Smooth muscle cell (in vitro differentiated cells): Measurements from ENCODE around the gene NVL. TPM values are rescaled to one million over a fixed set of nuclear protein-coding genes. Genes with fewer than 3 reads are reported as not detected.

ENCODE experiments used
- DNase-seq: peaks from one replicate; lab custom pipeline; 2025; ENCODE audit not compliant: unreplicated experiment; lab: John Stamatoyannopoulos, UW
- H2AFZ ChIP-seq: fragments of 200-600 bp; sonication (generic); 2 replicates; pipeline ENCODE4 v1.6.0; 2016; ENCODE audit warnings: antibody characterized with exemption, low read depth, mild to moderate bottlenecking
- H3F3A ChIP-seq: fragments of 200-600 bp; sonication (generic); 2 replicates; pipeline ENCODE4 v1.6.0; 2017; ENCODE audit warnings: antibody characterized with exemption, low read depth
- H3K27ac ChIP-seq: fragments of 200-600 bp; sonication (generic); 2 replicates; pipeline ENCODE4 v1.5.1; 2016; ENCODE audit warnings: low read depth, mild to moderate bottlenecking
- H3K27me3 ChIP-seq: fragments of 200-600 bp; sonication (generic); 2 replicates; pipeline ENCODE4 v1.6.1; 2016; ENCODE audit warnings: low read depth, mild to moderate bottlenecking
- H3K36me3 ChIP-seq: fragments of 200-600 bp; sonication (generic); 2 replicates; pipeline ENCODE4 v1.5.1; 2016; ENCODE audit warnings: low read depth
- H3K4me1 ChIP-seq: fragments of 200-600 bp; sonication (generic); 2 replicates; pipeline ENCODE4 v1.5.1; 2016; ENCODE audit warnings: low read depth
- H3K4me2 ChIP-seq: fragments of 200-600 bp; sonication (generic); 2 replicates; pipeline ENCODE4 v1.6.0; 2016; ENCODE audit warnings: mild to moderate bottlenecking
- H3K4me3 ChIP-seq: fragments of 200-600 bp; sonication (generic); 2 replicates; pipeline ENCODE4 v1.5.1; 2016; ENCODE audit warnings: mild to moderate bottlenecking
- H3K79me2 ChIP-seq: fragments of 200-600 bp; sonication (generic); 2 replicates; pipeline ENCODE4 v1.6.0; 2016; ENCODE audit warnings: low read depth, mild to moderate bottlenecking
- H3K9ac ChIP-seq: fragments of 200-600 bp; sonication (generic); 2 replicates; pipeline ENCODE4 v1.6.0; 2016; ENCODE audit warnings: low read depth
- H3K9me3 ChIP-seq: fragments of 200-600 bp; sonication (generic); replicated peaks from 2 replicates; pipeline ENCODE4 v1.5.1; 2016; ENCODE audit warnings: low read depth
- H4K20me1 ChIP-seq: fragments of 200-600 bp; sonication (generic); 2 replicates; pipeline ENCODE4 v1.6.0; 2016; ENCODE audit warnings: low read depth
- WGBS: methylation state at CpG from one replicate; pipeline ENCODE4 v1.1.7; 2016; ENCODE audit warnings: low lambda C conversion rate; 5-methylcytosine and 5-hydroxymethylcytosine counted together
- polyA plus RNA-seq: library from polyadenylated mRNA; unstranded; fragments of >200 nt; fragmentation: Nextera tagmentation; extraction: Ambion mirVana; gene quantifications from 2 replicates; pipeline ENCODE4 v1.2.1, GENCODE V29; 2016
- total RNA-seq: library from RNA; depleted of rRNA; stranded (reverse); fragments of >200 nt; gene quantifications from 2 replicates; pipeline ENCODE4 v1.2.3, GENCODE V29; 2014
- TF ChIP-seq, protein P1 (sequence below): fragments of 200-600 bp; sonication (generic); IDR thresholded peaks from 2 replicates; pipeline ENCODE4 v1.5.1; 2017; ENCODE audit warnings: borderline replicate concordance, mild to moderate bottlenecking, antibody characterized with exemption; ENCODE audit not compliant: insufficient read depth, poor library complexity, severe bottlenecking

Gene NVL
- total and polyA plus RNA-seq, 2 experiments from 2014 or later = 17.3 to 35.4 TPM

DNA sequence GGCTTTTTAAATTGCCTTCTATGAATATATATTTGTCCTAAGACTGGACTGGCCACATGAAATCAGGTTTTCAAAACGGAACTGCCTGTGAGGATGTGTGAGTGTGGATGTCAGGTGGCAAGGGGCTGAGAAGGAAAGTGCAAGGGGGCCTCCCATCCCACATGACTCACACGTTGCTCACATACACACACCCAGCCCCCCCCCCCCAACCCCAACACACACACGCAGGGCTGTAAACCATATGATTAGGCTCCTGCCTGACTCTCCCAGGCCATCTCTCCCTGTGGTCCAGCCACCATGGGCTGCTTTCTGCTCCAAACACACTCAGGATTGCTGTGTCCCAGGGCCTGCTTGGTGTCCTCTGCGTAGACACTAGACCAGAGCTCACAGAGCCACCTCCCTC lies 124.5 kb downstream of the NVL start:
- Histone ChIP-seq H3K79me2 (no peaks in the 10 kb centered on the region), H2AFZ (no peak overlapping the region), H4K20me1 (no peaks in the 10 kb centered on the region), H3K27ac (peak overlapping the region; percentile 93), H3K27me3 (no peaks in the 10 kb centered on the region), H3K4me2 (peak overlapping the region; percentile 70), H3K9ac (peak overlapping the region; percentile 36), H3K9me3 (no peaks in the 10 kb centered on the region), H3F3A (peaks cover 5% of the 10 kb centered on the region), H3K4me3 (no peak overlapping the region), H3K4me1 (peaks cover 17% of the 10 kb centered on the region), H3K36me3 (no peaks in the 10 kb centered on the region)
- WGBS = 9% methylated on average over 4 of the region's 4 CpGs
- TF ChIP-seq, protein P1, sequence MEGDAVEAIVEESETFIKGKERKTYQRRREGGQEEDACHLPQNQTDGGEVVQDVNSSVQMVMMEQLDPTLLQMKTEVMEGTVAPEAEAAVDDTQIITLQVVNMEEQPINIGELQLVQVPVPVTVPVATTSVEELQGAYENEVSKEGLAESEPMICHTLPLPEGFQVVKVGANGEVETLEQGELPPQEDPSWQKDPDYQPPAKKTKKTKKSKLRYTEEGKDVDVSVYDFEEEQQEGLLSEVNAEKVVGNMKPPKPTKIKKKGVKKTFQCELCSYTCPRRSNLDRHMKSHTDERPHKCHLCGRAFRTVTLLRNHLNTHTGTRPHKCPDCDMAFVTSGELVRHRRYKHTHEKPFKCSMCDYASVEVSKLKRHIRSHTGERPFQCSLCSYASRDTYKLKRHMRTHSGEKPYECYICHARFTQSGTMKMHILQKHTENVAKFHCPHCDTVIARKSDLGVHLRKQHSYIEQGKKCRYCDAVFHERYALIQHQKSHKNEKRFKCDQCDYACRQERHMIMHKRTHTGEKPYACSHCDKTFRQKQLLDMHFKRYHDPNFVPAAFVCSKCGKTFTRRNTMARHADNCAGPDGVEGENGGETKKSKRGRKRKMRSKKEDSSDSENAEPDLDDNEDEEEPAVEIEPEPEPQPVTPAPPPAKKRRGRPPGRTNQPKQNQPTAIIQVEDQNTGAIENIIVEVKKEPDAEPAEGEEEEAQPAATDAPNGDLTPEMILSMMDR = no peak
- DNase-seq = peak; percentile 17

DNA sequence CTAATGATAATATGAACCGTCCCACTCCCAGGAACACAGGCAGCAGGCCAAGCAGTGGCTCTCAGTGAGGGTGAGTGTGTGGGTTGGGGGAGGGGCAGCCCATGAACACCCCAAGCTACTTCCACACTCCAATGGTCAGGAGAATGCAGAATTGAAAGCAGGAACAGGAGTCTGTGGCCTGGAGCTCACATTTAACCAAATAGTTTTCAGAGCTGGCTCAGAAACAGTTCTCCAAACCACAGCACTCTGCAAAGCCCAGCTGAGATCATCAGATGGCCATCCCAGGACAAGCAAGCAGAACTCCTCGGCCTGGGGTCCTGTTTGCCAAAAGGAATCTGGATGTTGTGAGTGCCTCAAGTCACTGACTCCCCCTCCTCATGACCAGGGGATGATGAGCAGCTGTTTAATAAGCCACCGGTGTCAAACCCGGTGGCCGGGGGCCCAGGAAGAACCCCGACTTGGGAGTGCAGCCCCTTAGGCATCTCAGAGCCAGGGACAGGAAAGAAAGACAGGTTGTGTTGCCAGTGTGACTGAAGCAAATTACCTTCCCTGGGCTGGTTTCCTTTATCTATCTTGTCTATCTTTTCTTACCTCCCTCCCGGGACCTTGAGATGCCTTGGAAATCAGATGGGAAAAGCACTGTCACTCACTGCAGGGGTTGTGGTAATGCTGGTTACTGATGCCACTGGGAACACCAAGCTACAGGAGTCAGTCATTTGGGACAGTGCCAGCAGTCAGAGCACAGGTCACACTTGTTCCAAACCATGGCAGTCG lies 126.5 kb downstream of the NVL start:
- Histone ChIP-seq H4K20me1 (no peaks in the 10 kb centered on the region), H3F3A (peaks cover 5% of the 10 kb centered on the region), H2AFZ (no peak overlapping the region), H3K9me3 (no peaks in the 10 kb centered on the region), H3K36me3 (no peaks in the 10 kb centered on the region), H3K4me1 (peaks cover 17% of the 10 kb centered on the region), H3K4me2 (peak overlapping the region; percentile 75), H3K4me3 (no peak overlapping the region), H3K79me2 (no peaks in the 10 kb centered on the region), H3K27me3 (no peaks in the 10 kb centered on the region), H3K27ac (peak overlapping the region; percentile 63), H3K9ac (no peak overlapping the region)
- WGBS = 31% methylated on average over 8 of the region's 8 CpGs
- TF ChIP-seq, protein P1 = no peak
- no peak for DNase-seq

DNA sequence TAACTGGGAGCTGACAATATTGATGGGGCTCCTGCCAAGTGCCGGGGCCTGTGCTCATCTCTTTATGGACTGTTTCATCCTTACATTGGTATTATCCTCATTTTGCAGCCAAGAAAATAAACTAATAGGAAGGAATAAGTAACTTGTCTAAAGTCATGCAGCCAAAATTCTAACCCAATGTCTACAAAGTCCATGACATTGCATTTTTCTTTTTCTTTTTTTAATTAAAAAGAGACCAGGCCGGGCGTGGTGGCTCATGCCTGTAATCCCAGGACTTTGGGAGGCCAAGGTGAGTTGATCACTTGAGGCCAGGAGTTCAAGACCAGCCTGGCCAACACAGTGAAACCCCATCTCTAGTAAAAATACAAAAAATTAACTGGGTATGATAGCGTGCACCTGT lies 128.1 kb downstream of the NVL start:
- Histone ChIP-seq H3K27ac (no peak overlapping the region), H3K9ac (no peak overlapping the region), H4K20me1 (no peaks in the 10 kb centered on the region), H3K9me3 (no peaks in the 10 kb centered on the region), H2AFZ (no peak overlapping the region), H3F3A (peaks cover 5% of the 10 kb centered on the region), H3K79me2 (no peaks in the 10 kb centered on the region), H3K4me1 (peaks cover 17% of the 10 kb centered on the region), H3K4me2 (no peak overlapping the region), H3K27me3 (no peaks in the 10 kb centered on the region), H3K36me3 (no peaks in the 10 kb centered on the region), H3K4me3 (no peak overlapping the region)
- no peak for DNase-seq
- TF ChIP-seq, protein P1 = no peak
- WGBS = 95% methylated on average over 4 of the region's 4 CpGs

DNA sequence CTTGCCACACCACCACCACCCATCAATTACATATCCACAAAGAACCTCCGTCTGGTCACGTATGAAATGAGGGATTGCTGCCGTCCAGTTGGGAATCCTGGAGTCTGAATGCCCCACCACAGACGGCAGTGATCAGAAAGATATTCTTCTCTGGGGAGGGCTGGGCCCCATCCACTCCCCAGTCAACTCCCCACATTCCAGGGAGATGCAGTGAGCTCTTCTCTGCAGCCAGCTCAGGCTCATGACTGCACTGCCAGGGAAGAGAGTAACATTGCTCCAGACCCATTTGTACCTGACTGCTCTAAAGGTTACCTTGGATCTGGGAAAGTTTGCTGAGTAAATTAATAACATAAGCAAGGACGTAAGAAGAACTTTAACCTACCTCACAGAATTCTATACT lies 128.6 kb downstream of the NVL start:
- 78% methylated on average over 5 of the region's 5 CpGs for WGBS
- DNase-seq = no peak

More for the DNA sequence above, 128.6 kb downstream of the NVL start:
- TF ChIP-seq, protein P1 = no peak
- no peak overlapping the region for H3K4me3 ChIP-seq
- no peak overlapping the region for H3K27ac ChIP-seq
- peaks cover 5% of the 10 kb centered on the region for H3F3A ChIP-seq
- no peak overlapping the region for H3K4me2 ChIP-seq
- H3K4me1 ChIP-seq = peaks cover 17% of the 10 kb centered on the region
- no peaks in the 10 kb centered on the region for H3K27me3 ChIP-seq
- no peaks in the 10 kb centered on the region for H3K79me2 ChIP-seq
- H3K9me3 ChIP-seq = no peaks in the 10 kb centered on the region
- H4K20me1 ChIP-seq = no peaks in the 10 kb centered on the region
- no peak overlapping the region for H3K9ac ChIP-seq
- no peak overlapping the region for H2AFZ ChIP-seq
- no peaks in the 10 kb centered on the region for H3K36me3 ChIP-seq
